OCI-LY3 (cell line): ENCODE results near the gene KRTAP5-4.
A peak's percentile ranks its signal among the peaks of the same experiment; 100 is the strongest.

Experiments used
- H2AFZ ChIP-seq: fragments of 200-600, 300-600 bp; shearing (Covaris generic); 2 replicates; pipeline ENCODE4 v1.6.0; 2014; ENCODE audit warnings: antibody characterized with exemption, low read depth, low read length
- H3K27ac ChIP-seq: fragments of 200-600, 300-600 bp; sonication (generic); 2 replicates; pipeline ENCODE4 v1.5.1; 2014; ENCODE audit warnings: mild to moderate bottlenecking, low read length, moderate library complexity, mixed read lengths
- H3K27me3 ChIP-seq: fragments of 200-600, 300-600 bp; sonication (generic); 2 replicates; pipeline ENCODE4 v1.6.1; 2014; ENCODE audit warnings: low read depth, low read length, mixed read lengths
- H3K36me3 ChIP-seq: fragments of 200-600, 300-600 bp; sonication (generic); replicated peaks from 2 replicates; pipeline ENCODE3; 2014; ENCODE audit warnings: low read depth, low read length, mixed read lengths
- H3K4me1 ChIP-seq: fragments of 300-600, 200-600 bp; sonication (generic); 2 replicates; pipeline ENCODE4 v1.6.1; 2014; ENCODE audit warnings: low read length, mixed read lengths
- H3K4me2 ChIP-seq: fragments of 200-600, 300-600 bp; sonication (generic); 2 replicates; pipeline ENCODE4 v1.6.1; 2014; ENCODE audit warnings: low read length, mixed read lengths
- H3K4me3 ChIP-seq: fragments of 300-600, 200-600 bp; sonication (generic); 2 replicates; pipeline ENCODE4 v1.5.1; 2014; ENCODE audit warnings: antibody characterized with exemption, mild to moderate bottlenecking, low read length, moderate library complexity
- H3K79me2 ChIP-seq: fragments of 300-600, 200-600 bp; shearing (Covaris generic); 2 replicates; pipeline ENCODE4 v1.6.1; 2014; ENCODE audit warnings: mild to moderate bottlenecking, low read length, mixed read lengths
- H3K9ac ChIP-seq: fragments of 300-600, 200-600 bp; shearing (Covaris generic); 2 replicates; pipeline ENCODE4 v1.6.0; 2014; ENCODE audit warnings: mild to moderate bottlenecking, low read length, moderate library complexity
- H3K9me3 ChIP-seq: fragments of 200-600, 300-600 bp; shearing (Covaris generic); 2 replicates; pipeline ENCODE4 v1.6.1; 2014; ENCODE audit warnings: low read length, mixed read lengths; ENCODE audit not compliant: insufficient read depth
- H4K20me1 ChIP-seq: fragments of 200-600, 300-600 bp; sonication (generic); 2 replicates; pipeline ENCODE4 v1.6.1; 2016; ENCODE audit warnings: low read length, mixed read lengths; ENCODE audit not compliant: insufficient read depth
- EZH2phosphoT487 ChIP-seq: fragments of 200-600 bp; shearing (Covaris generic); IDR thresholded peaks from 2 replicates; pipeline ENCODE4 v1.6.1; 2018; ENCODE audit warnings: antibody characterized with exemption, mixed run types, low read depth
- TF ChIP-seq, protein P1 (sequence below): fragments of 200-600, 300-600 bp; sonication (generic); IDR thresholded peaks from 2 replicates; pipeline ENCODE4 v1.5.1; 2014; ENCODE audit warnings: antibody characterized with exemption, low read length, low read depth

KRTAP5-4 gene

DNA sequence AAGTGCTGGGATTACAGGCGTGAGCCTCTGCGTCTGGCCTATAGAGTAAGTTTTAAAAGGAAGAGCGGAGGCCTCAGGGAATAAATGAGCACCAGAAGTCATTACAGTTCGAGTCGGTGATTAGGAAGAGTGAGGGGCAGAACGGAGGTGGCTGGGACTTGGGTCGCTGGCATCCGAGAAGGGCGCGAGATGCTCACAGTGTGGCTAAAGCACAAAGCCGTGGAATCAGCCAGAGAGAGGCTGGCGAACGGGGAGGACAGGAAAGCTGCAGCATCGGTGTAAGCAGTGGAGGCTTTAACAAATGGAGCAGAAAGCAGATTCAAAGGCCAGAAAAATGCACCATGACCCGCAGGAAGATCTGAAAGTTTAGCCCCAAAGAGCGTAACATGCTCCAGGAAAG is 2.7 kb upstream of the KRTAP5-4 start:
- Histone ChIP-seq H3K4me2 (no peak overlapping the region), H3K9me3 (no peaks in the 10 kb centered on the region), H3K9ac (no peak overlapping the region), H3K27me3 (peaks cover 53% of the 10 kb centered on the region), H2AFZ (no peak overlapping the region), H4K20me1 (no peaks in the 10 kb centered on the region), H3K4me1 (no peaks in the 10 kb centered on the region), H3K27ac (no peak overlapping the region), H3K36me3 (no peaks in the 10 kb centered on the region), H3K79me2 (no peaks in the 10 kb centered on the region), H3K4me3 (no peak overlapping the region)
- TF ChIP-seq, protein P1, sequence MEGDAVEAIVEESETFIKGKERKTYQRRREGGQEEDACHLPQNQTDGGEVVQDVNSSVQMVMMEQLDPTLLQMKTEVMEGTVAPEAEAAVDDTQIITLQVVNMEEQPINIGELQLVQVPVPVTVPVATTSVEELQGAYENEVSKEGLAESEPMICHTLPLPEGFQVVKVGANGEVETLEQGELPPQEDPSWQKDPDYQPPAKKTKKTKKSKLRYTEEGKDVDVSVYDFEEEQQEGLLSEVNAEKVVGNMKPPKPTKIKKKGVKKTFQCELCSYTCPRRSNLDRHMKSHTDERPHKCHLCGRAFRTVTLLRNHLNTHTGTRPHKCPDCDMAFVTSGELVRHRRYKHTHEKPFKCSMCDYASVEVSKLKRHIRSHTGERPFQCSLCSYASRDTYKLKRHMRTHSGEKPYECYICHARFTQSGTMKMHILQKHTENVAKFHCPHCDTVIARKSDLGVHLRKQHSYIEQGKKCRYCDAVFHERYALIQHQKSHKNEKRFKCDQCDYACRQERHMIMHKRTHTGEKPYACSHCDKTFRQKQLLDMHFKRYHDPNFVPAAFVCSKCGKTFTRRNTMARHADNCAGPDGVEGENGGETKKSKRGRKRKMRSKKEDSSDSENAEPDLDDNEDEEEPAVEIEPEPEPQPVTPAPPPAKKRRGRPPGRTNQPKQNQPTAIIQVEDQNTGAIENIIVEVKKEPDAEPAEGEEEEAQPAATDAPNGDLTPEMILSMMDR, result no peak
- TF ChIP-seq EZH2phosphoT487, result no peak

DNA sequence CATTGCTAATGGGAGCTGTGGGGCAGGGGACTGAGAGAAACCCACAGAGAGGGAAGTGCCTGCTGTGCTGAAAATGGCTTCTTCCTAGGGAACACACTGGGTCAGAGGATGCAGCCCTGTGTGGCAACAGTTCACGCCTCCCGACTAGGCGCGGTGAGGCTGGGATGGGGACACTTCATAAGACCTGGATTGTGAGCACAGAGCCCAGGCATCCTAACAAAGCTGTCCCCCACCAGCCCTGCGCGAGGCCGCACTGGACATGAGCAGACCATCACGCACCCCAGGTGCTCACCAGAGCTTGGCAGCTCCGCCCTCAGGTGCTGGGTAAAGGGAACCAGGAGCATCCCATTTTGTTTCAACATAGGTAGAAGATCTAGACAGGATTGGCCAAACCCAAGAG is 1.8 kb upstream of the KRTAP5-4 start:
- H2AFZ ChIP-seq, result no peak overlapping the region
- no peaks in the 10 kb centered on the region for H3K9me3 ChIP-seq
- no peaks in the 10 kb centered on the region for H4K20me1 ChIP-seq
- H3K4me2 ChIP-seq, result no peak overlapping the region
- H3K9ac ChIP-seq, result no peak overlapping the region
- H3K36me3 ChIP-seq, result no peaks in the 10 kb centered on the region
- no peak overlapping the region for H3K4me3 ChIP-seq
- no peak overlapping the region for H3K27ac ChIP-seq
- no peak for TF ChIP-seq EZH2phosphoT487
- TF ChIP-seq, protein P1, result no peak
- H3K4me1 ChIP-seq, result no peaks in the 10 kb centered on the region
- peaks cover 47% of the 10 kb centered on the region for H3K27me3 ChIP-seq
- H3K79me2 ChIP-seq, result no peaks in the 10 kb centered on the region

DNA sequence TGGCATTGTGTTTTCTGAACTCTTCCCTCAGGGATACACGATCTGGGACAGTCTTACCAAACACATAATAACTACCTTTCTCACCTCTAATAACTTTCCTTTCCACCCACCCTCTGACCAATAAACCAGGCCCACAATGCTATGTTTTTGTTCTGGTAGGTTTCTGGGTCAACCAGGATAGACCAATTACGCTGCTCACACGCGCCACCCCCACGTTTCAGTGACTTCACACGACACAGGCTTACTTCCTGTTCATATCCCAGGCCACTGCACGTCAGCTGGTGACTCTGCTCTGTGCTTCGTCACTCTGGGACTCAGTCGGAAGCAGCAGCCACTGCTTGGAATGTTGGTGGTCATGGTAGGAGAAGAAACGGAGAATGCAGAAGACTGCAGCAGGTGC is 2.5 kb downstream of the KRTAP5-4 start:
- H3K79me2 ChIP-seq, result no peaks in the 10 kb centered on the region

DNA sequence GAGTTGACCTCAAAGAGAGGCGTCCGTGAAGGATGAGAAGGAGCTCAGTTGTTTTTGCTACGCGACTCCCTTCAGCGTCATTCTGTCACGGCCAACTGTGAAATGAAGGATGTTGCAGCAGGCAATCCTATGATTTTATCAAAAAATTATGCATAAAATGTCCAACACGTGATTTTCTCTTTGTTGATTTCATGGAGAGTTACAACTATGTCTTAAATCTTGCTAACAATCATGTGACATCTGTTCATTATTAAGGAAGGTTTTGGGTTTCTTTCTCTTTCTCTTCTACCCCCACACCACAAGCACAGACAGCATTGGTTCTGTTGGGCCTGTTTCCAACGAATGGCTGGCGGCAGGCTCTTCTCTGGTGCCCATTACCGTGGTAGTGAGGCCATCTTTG is 3.7 kb downstream of the KRTAP5-4 start:
- H3K9me3 ChIP-seq, result no peaks in the 10 kb centered on the region
- TF ChIP-seq, protein P1, result no peak
- TF ChIP-seq EZH2phosphoT487, result no peak
- H3K4me1 ChIP-seq, result no peaks in the 10 kb centered on the region
- no peak overlapping the region for H2AFZ ChIP-seq
- H3K27ac ChIP-seq, result no peak overlapping the region
- no peaks in the 10 kb centered on the region for H3K79me2 ChIP-seq
- H3K27me3 ChIP-seq, result peaks cover 36% of the 10 kb centered on the region
- no peak overlapping the region for H3K4me3 ChIP-seq
- no peak overlapping the region for H3K9ac ChIP-seq
- H3K4me2 ChIP-seq, result no peak overlapping the region
- no peaks in the 10 kb centered on the region for H3K36me3 ChIP-seq
- no peaks in the 10 kb centered on the region for H4K20me1 ChIP-seq

More for the DNA sequence above, 2.5 kb downstream of the KRTAP5-4 start:
- Histone ChIP-seq H4K20me1 (no peaks in the 10 kb centered on the region), H2AFZ (0 out of 2 replicates have a peak overlapping the region, but pooled peaks have one; percentile 39), H3K4me2 (peak overlapping the region; percentile 16), H3K27me3 (peaks cover 38% of the 10 kb centered on the region), H3K9me3 (no peaks in the 10 kb centered on the region), H3K4me1 (no peaks in the 10 kb centered on the region), H3K4me3 (no peak overlapping the region; the same call in 1 of the 2 replicates), H3K9ac (no peak overlapping the region), H3K27ac (no peak overlapping the region), H3K36me3 (no peaks in the 10 kb centered on the region)
- TF ChIP-seq EZH2phosphoT487, result no peak
- TF ChIP-seq, protein P1, result no peak
